GM12873 (cell line): Measurements from ENCODE around the gene RAB10.

Source experiments
- TF ChIP-seq, protein P1 (sequence below): IDR thresholded peaks from 2 replicates; pipeline ENCODE4 v1.5.1; 2012; ENCODE audit warnings: low read depth, mild to moderate bottlenecking, moderate library complexity, low read length, control low read depth; ENCODE audit not compliant: insufficient read depth; ENCODE audit errors: missing control alignments

RAB10 gene

DNA sequence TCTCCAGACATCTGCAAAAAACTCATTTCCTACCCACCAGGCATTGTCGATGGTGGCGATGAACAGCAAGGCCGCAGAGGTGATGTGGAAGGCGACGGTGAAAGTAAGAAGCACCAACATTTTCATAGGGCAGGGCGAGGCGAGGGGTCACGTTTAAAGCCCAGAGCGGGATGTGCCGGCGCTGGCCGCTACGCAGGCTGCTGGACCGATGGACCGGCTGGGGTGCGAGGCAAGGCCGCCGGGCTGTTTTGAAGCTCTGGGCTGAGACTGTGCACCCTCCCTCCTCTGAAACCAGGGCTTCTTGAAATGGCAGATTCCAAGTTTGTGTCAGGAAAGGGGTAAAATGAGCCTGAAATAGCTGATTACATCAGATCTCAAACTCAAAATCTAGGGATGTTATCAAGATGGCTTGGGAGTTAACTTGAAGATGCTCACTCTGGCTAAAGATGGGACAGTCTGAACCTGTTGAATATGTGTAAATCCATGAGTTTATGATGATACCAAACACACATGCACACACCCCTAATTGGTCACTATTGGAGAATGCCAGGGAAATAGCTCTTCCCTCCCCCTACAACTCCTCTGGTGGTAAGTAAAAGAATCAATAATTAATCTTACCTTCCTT lies 107.4 kb downstream of the RAB10 start:
- TF ChIP-seq, protein P1, sequence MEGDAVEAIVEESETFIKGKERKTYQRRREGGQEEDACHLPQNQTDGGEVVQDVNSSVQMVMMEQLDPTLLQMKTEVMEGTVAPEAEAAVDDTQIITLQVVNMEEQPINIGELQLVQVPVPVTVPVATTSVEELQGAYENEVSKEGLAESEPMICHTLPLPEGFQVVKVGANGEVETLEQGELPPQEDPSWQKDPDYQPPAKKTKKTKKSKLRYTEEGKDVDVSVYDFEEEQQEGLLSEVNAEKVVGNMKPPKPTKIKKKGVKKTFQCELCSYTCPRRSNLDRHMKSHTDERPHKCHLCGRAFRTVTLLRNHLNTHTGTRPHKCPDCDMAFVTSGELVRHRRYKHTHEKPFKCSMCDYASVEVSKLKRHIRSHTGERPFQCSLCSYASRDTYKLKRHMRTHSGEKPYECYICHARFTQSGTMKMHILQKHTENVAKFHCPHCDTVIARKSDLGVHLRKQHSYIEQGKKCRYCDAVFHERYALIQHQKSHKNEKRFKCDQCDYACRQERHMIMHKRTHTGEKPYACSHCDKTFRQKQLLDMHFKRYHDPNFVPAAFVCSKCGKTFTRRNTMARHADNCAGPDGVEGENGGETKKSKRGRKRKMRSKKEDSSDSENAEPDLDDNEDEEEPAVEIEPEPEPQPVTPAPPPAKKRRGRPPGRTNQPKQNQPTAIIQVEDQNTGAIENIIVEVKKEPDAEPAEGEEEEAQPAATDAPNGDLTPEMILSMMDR: no peak

DNA sequence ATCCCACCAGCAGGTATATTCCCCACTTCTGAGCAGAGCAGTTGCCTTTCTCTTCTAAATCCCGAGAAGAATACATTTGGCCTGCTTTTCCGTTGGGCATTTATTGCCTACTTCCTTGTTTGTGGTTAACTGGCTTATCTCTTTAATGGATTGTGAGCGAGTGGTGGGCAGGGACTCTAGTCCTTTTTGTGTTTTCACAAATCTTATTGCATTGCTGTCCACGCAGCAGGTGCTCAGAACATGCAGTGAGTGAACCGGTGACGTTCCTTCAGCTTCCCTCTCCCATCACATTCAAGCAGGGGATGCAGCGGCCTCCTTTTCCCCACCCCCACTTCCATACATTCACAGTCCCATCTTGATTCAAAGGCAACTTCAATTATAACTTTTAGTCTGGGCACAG lies 110.1 kb downstream of the RAB10 start:
- TF ChIP-seq, protein P1: no peak

DNA sequence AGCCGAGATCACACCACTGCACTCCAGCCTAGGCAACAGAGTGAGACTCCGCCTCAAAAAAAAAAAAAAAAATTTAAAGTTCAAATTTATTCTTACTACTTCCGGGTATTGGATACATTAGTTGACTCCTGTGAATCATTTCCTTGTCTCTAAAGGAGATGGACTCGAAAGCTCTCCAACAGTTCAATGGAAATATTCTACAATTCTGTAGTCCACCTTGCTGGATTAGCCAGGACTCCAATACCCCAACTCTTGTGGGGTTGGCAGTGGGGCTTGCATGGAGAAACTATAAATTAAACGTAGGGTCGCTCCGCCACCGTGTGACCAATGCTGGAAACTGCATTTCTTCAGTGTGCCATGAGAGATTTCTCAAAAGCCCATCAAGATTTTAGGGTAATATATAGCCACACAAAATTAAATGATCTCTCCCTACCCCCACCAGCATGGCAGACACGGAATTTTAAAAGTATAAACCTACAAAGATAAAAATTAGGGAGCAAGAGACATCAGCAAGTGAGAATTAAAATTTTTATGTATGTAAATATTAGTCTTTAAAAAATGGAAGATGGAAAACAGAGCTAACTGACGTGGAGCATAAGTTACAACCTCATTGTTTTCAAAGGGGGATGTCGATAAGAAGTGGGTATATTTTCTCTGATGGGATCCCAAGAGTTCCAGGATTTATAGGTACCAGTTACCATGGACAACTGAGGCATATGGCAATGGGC lies 111.2 kb downstream of the RAB10 start:
- TF ChIP-seq, protein P1: peak; percentile 72

DNA sequence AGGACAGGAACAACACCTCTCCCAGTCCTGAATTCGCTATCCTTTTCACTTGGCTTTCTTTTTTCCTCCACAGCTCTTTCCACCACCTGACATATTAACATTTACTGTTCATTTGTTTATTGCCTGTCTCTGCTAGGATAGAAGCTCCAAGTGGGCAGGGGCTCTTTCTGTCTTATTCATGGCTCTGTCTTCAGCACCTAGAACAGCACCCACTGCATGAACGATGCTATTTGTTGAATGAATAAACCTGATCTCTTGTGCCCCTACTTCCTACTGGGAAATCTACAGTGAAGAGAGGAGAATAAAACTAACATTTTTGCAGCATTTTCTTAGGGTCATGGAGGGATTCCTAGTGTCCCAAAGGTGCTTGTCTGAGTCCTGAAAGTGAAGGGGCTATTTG lies 114.6 kb downstream of the RAB10 start:
- TF ChIP-seq, protein P1: no peak

DNA sequence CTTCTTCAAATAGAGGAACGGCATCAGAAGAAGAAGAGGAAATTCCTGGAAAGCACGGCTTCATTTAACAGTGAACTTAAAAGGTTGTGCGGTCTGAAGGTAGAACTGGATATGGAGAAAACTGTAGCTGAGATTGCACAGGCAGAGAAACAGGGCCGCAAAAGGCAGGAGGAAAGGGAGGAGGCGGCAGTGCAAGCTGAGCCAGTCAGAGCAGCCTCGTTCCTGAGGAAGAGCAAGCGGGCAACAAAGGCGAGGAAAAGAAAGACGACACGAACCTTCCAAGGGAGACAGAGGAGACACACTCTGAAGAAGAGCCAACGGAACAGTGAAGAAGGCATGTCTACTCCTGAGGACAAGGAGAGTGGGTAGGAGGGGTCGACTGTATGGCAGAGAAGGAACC lies 116.4 kb downstream of the RAB10 start:
- TF ChIP-seq, protein P1: no peak

DNA sequence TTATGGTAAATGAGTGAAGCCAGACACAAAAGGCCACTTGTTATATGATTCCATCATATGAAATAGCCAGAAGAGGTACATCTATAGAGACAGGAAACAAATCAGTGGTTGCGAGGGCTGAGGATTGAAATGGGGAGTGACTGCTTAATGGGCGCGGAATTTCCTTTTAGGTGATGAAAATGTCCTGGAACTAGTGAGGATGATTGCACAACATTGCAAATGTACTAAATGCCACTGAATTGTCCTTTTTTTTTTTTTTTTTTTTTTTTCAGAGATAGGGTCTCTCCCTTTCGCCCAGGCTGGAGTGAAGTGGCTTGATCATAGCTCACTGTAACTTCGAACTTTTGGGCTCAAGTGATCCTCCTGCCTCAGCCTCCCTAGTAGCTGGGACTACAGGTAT lies 123.7 kb downstream of the RAB10 start:
- TF ChIP-seq, protein P1: no peak

DNA sequence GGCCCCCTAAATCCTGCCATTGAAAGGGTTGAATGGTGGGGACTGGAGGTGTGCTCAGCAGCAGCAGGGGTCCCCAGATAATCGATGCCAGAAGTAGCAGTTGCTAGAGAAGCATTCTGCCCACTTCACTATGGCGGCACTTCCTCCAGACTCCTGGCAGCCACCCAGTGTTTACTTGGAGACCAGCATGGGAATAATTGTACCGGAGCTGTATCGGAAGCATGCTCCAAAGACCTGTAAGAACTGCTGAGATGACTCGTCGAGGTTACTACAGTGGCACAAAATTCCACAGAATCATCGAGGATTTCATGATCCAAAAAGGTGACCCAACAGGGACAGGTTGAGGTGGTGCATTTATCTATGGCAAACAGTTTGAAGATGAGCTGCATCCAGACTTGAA lies 128.0 kb downstream of the RAB10 start:
- TF ChIP-seq, protein P1: no peak
